Stimulated activated CD4-positive, alpha-beta T cell treated with anti-CD3 and anti-CD28 coated beads, Interleukin-4, amount 100 ng/mL, for 48 hours (primary cell): ENCODE results near the gene SF3B5.
"Not testable (repeated sequence)": the region's sequence is repeated elsewhere in the genome, so short reads cannot be mapped to it uniquely, and the experiment has no call there.

Experiments used
- DNase-seq, 2 donors: peaks; one replicate each; pipeline ENCODE4 v3.0.0-alpha.2; 2020; ENCODE audit warnings: low read depth in 2 of 2

SF3B5 gene

DNA sequence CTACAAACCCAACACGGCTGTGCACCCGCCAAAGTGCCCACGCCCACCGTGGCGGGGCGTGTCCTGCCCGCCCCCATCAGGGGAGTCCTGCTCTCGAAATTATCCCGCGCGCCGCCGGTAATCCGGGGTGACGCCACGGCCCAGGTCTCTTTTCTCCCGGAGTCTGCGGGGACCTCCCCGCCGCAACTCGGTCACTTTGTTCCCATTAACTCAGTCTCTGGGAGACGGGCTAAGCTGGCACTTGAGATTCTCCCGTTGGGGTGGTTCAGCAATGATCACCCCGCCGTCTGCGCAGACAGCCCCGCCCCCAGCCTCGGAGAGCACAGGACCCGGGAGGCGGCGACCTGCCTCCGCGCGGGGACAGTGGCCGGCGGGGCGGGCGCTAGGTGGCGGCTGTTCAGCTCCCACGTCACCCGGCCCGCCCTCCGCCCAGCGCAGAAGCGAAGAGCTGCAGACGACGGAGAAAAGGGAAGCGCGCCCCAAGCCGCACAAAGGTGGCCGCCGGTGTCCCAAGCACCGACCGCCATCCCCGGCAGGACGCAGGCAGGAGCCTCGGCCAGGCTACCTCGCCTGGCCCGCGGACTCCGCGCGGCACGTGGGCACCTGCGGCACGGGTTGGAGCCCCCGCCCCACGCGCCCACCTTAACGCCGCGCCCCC, 31.5 kb downstream of the SF3B5 start:
- peak; percentile 79 to 87 for DNase-seq

DNA sequence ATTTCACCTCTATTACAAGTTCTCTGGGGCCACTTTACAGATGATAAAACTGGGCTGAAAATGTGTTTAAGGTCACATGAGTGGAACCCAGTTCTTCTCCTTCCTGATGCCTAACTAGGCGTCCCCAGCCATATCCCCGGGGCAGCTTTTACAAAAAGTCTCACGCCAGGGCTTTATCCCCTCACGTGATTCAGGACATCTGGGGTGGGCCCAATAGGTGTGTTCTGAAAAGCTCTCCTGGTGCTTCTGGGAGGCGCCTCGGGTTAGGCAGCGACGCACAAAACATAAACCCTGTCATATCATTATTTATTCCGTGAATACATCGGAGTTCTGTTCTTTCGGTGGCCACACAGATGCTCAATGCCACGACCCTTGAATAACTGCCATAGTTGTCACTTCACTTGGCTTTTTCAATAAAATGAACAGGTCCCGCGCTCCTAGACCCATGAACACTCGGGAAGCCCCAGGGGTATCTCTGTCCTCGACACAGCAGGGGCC, 32.1 kb downstream of the SF3B5 start:
- no peak for DNase-seq

DNA sequence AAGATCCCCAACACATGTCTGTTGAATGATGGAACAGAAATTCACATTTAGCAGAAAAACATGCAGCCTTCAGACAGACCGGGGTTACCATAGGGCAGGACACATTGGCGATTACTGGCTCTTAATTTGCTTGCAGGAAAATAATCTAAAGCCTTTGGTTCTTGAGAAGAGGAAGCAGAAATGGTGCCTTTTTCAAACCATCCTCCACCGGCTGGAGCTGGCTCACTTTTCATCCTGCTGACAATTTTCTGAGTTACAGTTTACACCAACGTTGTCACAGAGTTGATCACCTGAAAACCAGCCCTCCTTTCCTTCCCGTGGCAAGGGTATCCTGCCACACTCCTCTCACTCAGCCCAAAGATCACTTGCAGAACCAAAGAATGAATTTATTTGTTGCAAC, 32.6 kb downstream of the SF3B5 start:
- no peak for DNase-seq

DNA sequence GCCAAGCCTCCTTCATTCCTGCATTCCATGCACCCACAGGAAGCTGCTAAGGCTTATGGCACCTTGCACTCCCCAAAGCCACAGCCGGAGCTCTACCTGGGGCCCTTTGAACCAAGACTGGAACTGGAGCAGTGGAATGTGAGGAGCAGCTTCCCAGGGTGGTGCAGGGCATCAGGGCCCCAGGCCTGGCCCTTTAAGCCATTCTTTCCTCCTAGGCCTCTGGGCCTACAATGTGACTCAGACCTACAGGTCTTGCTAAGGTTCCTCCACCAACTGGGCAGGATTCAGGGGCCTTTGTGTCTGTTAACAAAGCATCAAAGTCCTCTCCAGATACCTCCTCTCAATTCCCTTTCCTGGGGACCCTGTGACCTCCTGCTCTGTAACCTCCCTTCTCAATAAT, 36.2 kb downstream of the SF3B5 start:
- no peak for DNase-seq

DNA sequence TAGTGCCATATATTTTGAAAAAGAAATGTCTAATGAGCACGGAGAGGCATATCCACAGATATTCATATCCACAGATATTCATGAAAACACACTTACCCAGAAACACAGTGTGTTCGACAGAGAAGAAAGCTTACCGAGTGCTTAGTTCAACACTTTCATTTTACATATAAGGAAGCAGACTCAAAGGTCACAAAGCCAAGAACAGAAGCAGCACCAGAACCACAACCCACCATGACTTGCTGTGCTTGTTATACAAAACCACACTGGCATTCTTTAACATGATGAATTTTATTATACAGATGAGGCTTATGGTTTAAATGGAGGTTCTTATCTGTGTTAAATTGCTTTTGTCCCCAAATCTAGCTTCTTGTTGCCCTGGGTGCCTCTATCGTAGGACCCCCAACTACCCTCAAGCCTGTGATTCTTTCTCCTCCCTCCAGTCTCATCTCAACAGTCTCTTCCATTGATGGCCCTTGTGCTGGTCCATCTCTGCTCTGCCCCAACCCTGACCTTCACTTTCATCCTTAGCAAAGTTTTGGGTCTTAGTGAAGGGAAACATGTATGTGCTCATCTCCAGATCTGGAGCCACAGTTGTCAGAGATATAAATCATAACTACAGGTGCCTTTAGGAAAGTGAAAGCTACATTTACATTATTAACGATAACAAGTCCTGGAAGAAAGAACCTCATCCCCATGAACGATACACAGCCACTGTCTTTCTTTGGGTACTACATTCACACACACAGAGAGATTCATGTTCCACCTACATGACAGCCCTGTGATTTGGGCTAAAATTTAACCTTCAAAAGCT, 40.0 kb downstream of the SF3B5 start:
- DNase-seq: peak in 1 of 2 donors; percentile 22

DNA sequence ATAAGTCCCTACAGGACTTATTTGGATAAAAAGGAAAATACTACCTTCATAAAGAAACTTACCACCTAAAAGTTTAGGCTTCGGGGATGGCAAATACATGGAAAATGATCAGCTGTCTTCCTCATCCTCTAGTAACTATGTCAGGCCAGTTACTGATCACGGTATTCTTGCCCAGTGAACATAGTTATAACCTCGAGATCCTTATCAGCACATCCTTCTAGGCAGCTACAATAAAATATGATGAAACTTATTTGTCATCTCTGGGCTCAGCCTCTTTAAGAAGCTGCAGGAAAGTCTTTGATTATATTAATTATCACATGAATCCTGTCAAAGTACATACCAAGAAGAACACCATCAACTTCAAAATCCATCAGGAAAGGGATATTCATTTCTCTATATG, 41.8 kb downstream of the SF3B5 start:
- no peak for DNase-seq

DNA sequence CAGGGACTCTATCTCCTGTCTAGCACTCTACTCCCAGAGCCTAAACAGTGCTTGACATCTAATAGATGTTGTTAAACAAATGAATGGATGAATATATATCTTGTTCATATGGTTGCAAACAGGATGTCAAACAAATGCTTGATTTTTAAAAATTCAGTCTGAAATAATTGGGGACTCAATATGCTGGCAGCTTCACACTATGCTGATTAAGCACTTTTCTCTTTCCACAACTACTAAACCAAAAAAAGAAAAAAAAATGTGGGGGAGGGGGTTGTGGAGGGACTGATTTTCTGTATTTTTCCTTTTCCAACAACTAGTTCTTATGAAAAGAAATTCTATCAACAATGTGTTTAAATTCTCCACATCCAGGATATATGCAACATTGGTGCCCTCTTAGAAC, 42.9 kb downstream of the SF3B5 start:
- no peak for DNase-seq

DNA sequence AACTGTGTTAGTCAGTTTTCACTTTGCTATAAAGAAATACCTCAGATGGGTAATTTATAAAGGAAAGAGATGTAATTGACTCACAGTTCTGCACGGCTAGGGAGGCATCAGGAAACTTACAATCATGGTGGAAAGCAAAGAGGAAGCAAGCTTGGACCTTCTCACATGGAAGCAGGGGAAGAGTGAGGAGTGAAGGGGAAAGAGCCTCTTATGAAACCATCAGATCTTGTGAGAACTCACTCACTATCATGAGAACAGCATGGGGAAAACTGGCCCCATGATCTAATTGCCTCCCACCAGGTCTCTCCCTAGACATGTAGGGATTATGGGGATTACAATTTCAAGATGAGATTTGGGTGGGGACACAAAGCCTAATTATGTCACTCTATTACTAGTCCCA, 46.0 kb downstream of the SF3B5 start:
- DNase-seq: no peak

DNA sequence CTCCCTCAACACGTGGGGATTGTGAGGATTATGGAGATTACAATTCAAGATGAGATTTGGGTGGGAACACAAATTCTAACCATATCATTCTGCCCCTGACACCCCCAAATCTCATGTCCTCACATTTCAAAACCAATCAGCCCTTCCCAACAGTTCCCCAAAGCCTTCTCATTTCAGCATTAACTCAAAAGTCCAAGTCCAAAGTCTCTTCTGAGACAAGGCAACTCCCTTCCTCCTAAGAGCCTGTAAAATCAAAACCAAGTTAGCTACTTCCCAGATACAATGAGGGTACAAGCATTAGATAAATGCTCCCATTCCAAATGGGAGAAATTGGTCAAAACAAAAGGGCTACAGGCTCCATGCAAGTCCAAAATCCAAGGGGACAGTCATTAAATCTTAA, 47.7 kb downstream of the SF3B5 start:
- DNase-seq: no peak

DNA sequence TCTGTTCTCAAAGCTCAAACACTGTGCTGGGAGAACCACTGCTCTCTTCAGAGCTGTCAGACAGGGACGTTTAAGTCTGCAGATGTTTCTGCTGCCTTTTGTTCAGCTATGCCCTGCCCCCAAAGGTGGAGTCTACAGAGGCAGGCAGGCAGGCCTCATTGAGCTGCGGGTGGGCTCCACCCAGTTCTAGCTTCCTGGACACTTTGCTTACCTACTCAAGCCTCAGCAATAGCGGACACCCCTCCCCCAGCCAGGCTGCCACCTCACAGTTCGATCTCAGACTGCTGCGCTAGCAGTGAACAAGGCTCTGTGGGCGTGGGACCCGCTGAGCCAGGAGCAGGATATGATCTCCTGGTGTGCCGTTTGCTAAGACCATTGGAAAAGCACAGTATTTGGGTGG, 48.7 kb downstream of the SF3B5 start:
- DNase-seq: not testable (repeated sequence)

DNA sequence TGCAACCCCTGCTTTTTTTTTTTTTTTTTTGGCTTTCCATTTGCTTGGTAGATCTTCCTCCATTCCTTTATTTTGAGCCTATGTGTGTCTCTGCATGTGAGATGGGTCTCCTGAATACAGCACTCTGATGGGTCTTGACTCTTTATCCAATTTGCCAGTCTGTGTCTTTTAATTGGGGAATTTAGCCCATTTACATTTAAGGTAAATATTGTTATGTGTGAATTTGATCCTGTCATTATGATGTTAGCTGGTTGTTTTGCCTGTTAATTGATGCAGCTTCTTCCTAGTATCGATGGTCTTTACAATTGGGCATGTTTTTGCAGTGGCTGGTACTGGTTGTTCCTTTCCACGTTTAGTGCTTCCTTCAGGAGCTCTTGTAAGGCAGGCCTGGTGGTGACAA, 50.4 kb downstream of the SF3B5 start:
- not testable (repeated sequence) for DNase-seq
